MM.1S (cell line): ENCODE measurements around the gene DHRS3.

Experiments
- DNase-seq: peaks from one replicate; pipeline ENCODE4 v3.0.0-alpha.2; 2015
- H2AFZ ChIP-seq: fragments of 300-600 bp; sonication (generic); 2 replicates; pipeline ENCODE4 v1.6.0; 2016; ENCODE audit warnings: antibody characterized with exemption, low read length
- H3F3A ChIP-seq: fragments of 300-600 bp; sonication (generic); 2 replicates; pipeline ENCODE4 v1.6.1; 2016; ENCODE audit warnings: mild to moderate bottlenecking, antibody characterized with exemption, low read length, moderate library complexity, mixed read lengths; ENCODE audit not compliant: insufficient read depth
- H3K27ac ChIP-seq: fragments of 300-600 bp; sonication (generic); 2 replicates; pipeline ENCODE4 v1.5.1; 2016; ENCODE audit warnings: mild to moderate bottlenecking, low read length
- H3K27me3 ChIP-seq: fragments of 300-600 bp; sonication (generic); replicated peaks from 2 replicates; pipeline ENCODE4 v1.6.0; 2016; ENCODE audit warnings: low read length; ENCODE audit not compliant: insufficient read depth
- H3K36me3 ChIP-seq: fragments of 300-600 bp; sonication (generic); replicated peaks from 2 replicates; pipeline ENCODE4 v1.6.1; 2016; ENCODE audit warnings: mild to moderate bottlenecking, low read length, mixed read lengths; ENCODE audit not compliant: insufficient read depth
- H3K4me1 ChIP-seq: fragments of 300-600 bp; sonication (generic); 2 replicates; pipeline ENCODE4 v1.6.1; 2016; ENCODE audit warnings: low read length, mixed read lengths
- H3K4me2 ChIP-seq: fragments of 300-600 bp; sonication (generic); 2 replicates; pipeline ENCODE4 v1.6.0; 2016; ENCODE audit warnings: low read depth, low read length
- H3K4me3 ChIP-seq: fragments of 300-600 bp; sonication (generic); 2 replicates; pipeline ENCODE4 v1.5.1; 2016; ENCODE audit warnings: low read length, mixed read lengths
- H3K79me2 ChIP-seq: fragments of 300-600 bp; sonication (generic); 2 replicates; pipeline ENCODE4 v1.6.1; 2016; ENCODE audit warnings: mixed run types, low read length, mixed read lengths
- H3K9ac ChIP-seq: fragments of 300-600 bp; sonication (generic); 2 replicates; pipeline ENCODE4 v1.6.1; 2016; ENCODE audit warnings: low read length, mixed read lengths
- H3K9me2 ChIP-seq: fragments of 300-600 bp; sonication (generic); replicated peaks from 2 replicates; pipeline ENCODE4 v1.6.1; 2016; ENCODE audit warnings: mild to moderate bottlenecking, low read length, mixed read lengths; ENCODE audit not compliant: insufficient read depth
- H3K9me3 ChIP-seq: fragments of 300-600 bp; sonication (generic); replicated peaks from 2 replicates; pipeline ENCODE4 v1.6.1; 2016; ENCODE audit warnings: mild to moderate bottlenecking, low read length, mixed read lengths; ENCODE audit not compliant: insufficient read depth
- H4K20me1 ChIP-seq: fragments of 300-600 bp; sonication (generic); 2 replicates; pipeline ENCODE4 v1.6.1; 2016; ENCODE audit warnings: mild to moderate bottlenecking, low read length, moderate library complexity, mixed read lengths; ENCODE audit not compliant: insufficient read depth
- CTCF ChIP-seq: fragments of 300-600 bp; sonication (generic); IDR thresholded peaks from 2 replicates; pipeline ENCODE4 v1.5.1; 2016; ENCODE audit warnings: antibody characterized with exemption, low read length, mixed read lengths
- EZH2 ChIP-seq: fragments of 300-600 bp; sonication (generic); optimal IDR thresholded peaks from 2 replicates; pipeline ENCODE3; 2017; ENCODE audit warnings: low read depth, mild to moderate bottlenecking, antibody characterized with exemption, low read length, mixed read lengths
- EZH2phosphoT487 ChIP-seq: fragments of 300-600 bp; sonication (generic); IDR thresholded peaks from 2 replicates; pipeline ENCODE4 v1.6.1; 2018; ENCODE audit warnings: antibody characterized with exemption, low read length

DHRS3 gene

GRCh38 chr1:12548279-12548972 is 69.6 kb downstream of the DHRS3 start:
- Histone ChIP-seq H3K4me2 (no peak overlapping the region), H3K27me3 (peaks cover 7% of the 10 kb centered on the region; the same call in 1 of the 2 replicates), H3K9me3 (no peaks in the 10 kb centered on the region), H3K9ac (no peak overlapping the region), H4K20me1 (no peaks in the 10 kb centered on the region), H3K4me3 (no peak overlapping the region), H3K79me2 (no peaks in the 10 kb centered on the region), H3K27ac (no peak overlapping the region), H3K9me2 (no peaks in the 10 kb centered on the region), H3K36me3 (no peaks in the 10 kb centered on the region), H3K4me1 (no peaks in the 10 kb centered on the region), H3F3A (no peaks in the 10 kb centered on the region), H2AFZ (no peak overlapping the region)
- no peak for DNase-seq
- TF ChIP-seq EZH2phosphoT487 (no peak), CTCF (no peak), EZH2 (no peak)

GRCh38 chr1:12547586-12548225 is 70.3 kb downstream of the DHRS3 start:
- Histone ChIP-seq H3K27ac (no peak overlapping the region), H2AFZ (no peak overlapping the region), H3K4me3 (no peak overlapping the region), H3K4me2 (no peak overlapping the region), H3K9me3 (no peaks in the 10 kb centered on the region), H3K9ac (no peak overlapping the region), H3K27me3 (peaks cover 7% of the 10 kb centered on the region; the same call in 1 of the 2 replicates), H3K79me2 (no peaks in the 10 kb centered on the region), H4K20me1 (no peaks in the 10 kb centered on the region), H3K36me3 (no peaks in the 10 kb centered on the region), H3K9me2 (no peaks in the 10 kb centered on the region), H3F3A (no peaks in the 10 kb centered on the region), H3K4me1 (no peaks in the 10 kb centered on the region)
- TF ChIP-seq CTCF (no peak), EZH2phosphoT487 (no peak), EZH2 (no peak)
- no peak for DNase-seq

- H3K4me3 ChIP-seq = no peak overlapping the region
- no peaks in the 10 kb centered on the region for H3F3A ChIP-seq
- H3K4me2 ChIP-seq = no peak overlapping the region
- no peaks in the 10 kb centered on the region for H3K9me2 ChIP-seq
- H3K79me2 ChIP-seq = no peaks in the 10 kb centered on the region
- H3K27ac ChIP-seq = no peak overlapping the region
- no peak for DNase-seq
- H4K20me1 ChIP-seq = no peaks in the 10 kb centered on the region
- H3K9me3 ChIP-seq = no peaks in the 10 kb centered on the region
- no peak for TF ChIP-seq CTCF
- no peak for TF ChIP-seq EZH2
- no peak for TF ChIP-seq EZH2phosphoT487
- peaks cover 7% of the 10 kb centered on the region; the same call in 1 of the 2 replicates for H3K27me3 ChIP-seq
- no peaks in the 10 kb centered on the region for H3K36me3 ChIP-seq
- H3K4me1 ChIP-seq = no peaks in the 10 kb centered on the region
- no peak overlapping the region for H3K9ac ChIP-seq
- H2AFZ ChIP-seq = no peak overlapping the region
Observed at GRCh38 chr1:12546771-12547585, 71.0 kb downstream of the DHRS3 start.
